DMS 273 treated with DMSO at 0.1 percent for 48 hours (cell line): ENCODE measurements around the gene JAG1.

Experiments
- DNase-seq: peaks from one replicate; lab custom pipeline; 2025; lab: John Stamatoyannopoulos, UW

JAG1 gene

GRCh38 chr20:10699489-10699888 lies 25.7 kb upstream of the JAG1 start:
- DNase-seq: no peak

GRCh38 chr20:10696650-10697049 lies 22.9 kb upstream of the JAG1 start:
- DNase-seq: no peak

- no peak for DNase-seq
These were observed 15.6 kb upstream of the JAG1 start for GRCh38 chr20:10689385-10689784.

GRCh38 chr20:10687895-10688294 lies 14.1 kb upstream of the JAG1 start:
- no peak for DNase-seq

GRCh38 chr20:10686356-10687133 lies 12.7 kb upstream of the JAG1 start:
- no peak for DNase-seq

- no peak for DNase-seq
These were observed 9.7 kb upstream of the JAG1 start for GRCh38 chr20:10683537-10683936.

- DNase-seq: no peak
These were observed 9.1 kb upstream of the JAG1 start for GRCh38 chr20:10682939-10683338.

GRCh38 chr20:10681494-10681893 lies 7.7 kb upstream of the JAG1 start:
- DNase-seq: no peak

- DNase-seq: no peak
These were observed 6.8 kb upstream of the JAG1 start for GRCh38 chr20:10680571-10680970.

GRCh38 chr20:10679269-10679668 lies 5.5 kb upstream of the JAG1 start:
- no peak for DNase-seq

- no peak for DNase-seq
These were observed 2.7 kb upstream of the JAG1 start for GRCh38 chr20:10676518-10676917.

- DNase-seq: no peak
These were observed 1.6 kb upstream of the JAG1 start for GRCh38 chr20:10675450-10675848.

GRCh38 chr20:10674684-10675449 lies 1.1 kb upstream of the JAG1 start:
- no peak for DNase-seq

- no peak for DNase-seq
These were observed 490 bp downstream of the JAG1 start for GRCh38 chr20:10673176-10673841.

- DNase-seq: no peak
These were observed 1.1 kb downstream of the JAG1 start for GRCh38 chr20:10672624-10673127.

GRCh38 chr20:10671919-10672623 lies 1.7 kb downstream of the JAG1 start:
- no peak for DNase-seq

GRCh38 chr20:10671221-10671918 lies 2.4 kb downstream of the JAG1 start:
- no peak for DNase-seq

- no peak for DNase-seq
These were observed 3.1 kb downstream of the JAG1 start for GRCh38 chr20:10670501-10671220.

- no peak for DNase-seq
These were observed 3.9 kb downstream of the JAG1 start for GRCh38 chr20:10669843-10670446.

GRCh38 chr20:10668677-10669368 lies 5.0 kb downstream of the JAG1 start:
- no peak for DNase-seq
